Lower lobe of right lung (tissue), 2 donors: Measurements from ENCODE around the gene RAB33A. TPM values are rescaled to one million over a fixed set of nuclear protein-coding genes. Genes with fewer than 3 reads are reported as not detected.
A peak's percentile ranks its signal among the peaks of the same experiment; 100 is the strongest.

Source experiments
- ATAC-seq, 2 donors: fragments of 200-7000 bp; cut with Tn5 transposase; one replicate each; pipeline ENCODE4 v1.9.1; 2020 to 2022; ENCODE audit warnings: mild to moderate bottlenecking in 2 of 2, moderate library complexity in 2 of 2
- DNase-seq: peaks from one replicate; pipeline ENCODE4 v3.0.0-alpha.2; 2020
- H3K27ac ChIP-seq: fragments of 200-600 bp; one replicate; pipeline ENCODE4 v1.8.0; 2022
- H3K27me3 ChIP-seq: fragments of 200-600 bp; one replicate; pipeline ENCODE4 v1.8.0; 2022; ENCODE audit warnings: low read depth
- H3K36me3 ChIP-seq: fragments of 200-600 bp; one replicate; pipeline ENCODE4 v1.8.0; 2022; ENCODE audit warnings: mild to moderate bottlenecking
- H3K4me1 ChIP-seq: fragments of 200-600 bp; one replicate; pipeline ENCODE4 v1.8.0; 2022
- H3K4me3 ChIP-seq: fragments of 200-600 bp; one replicate; pipeline ENCODE4 v1.8.0; 2022; ENCODE audit warnings: mild to moderate bottlenecking
- H3K9me3 ChIP-seq: fragments of 200-600 bp; one replicate; pipeline ENCODE4 v1.8.0; 2022
- intact Hi-C: fragments of 100-400 bp; cut with DNase I; formaldehyde crosslinking; loops from one replicate; pipeline ENCODE4 v1.11.0; 2022
- total RNA-seq: library from RNA; stranded (reverse); fragmentation: NEBNext Ultra II Directional; extraction: Animal tissue kit (Norgen Biotek cat#: 25700); gene quantifications from one replicate; pipeline ENCODE4 v1.2.1, GENCODE V29; 2021
- TF ChIP-seq, protein P1 (sequence below): fragments of 200-600 bp; IDR thresholded peaks from one replicate; pipeline ENCODE4 v1.8.0; 2022; ENCODE audit warnings: antibody characterized with exemption, mild to moderate bottlenecking
- donor health status: DM: no; HTN: yes; CAD: no; lungs with severe emphysema.

The RAB33A gene
- total RNA-seq, 1 donor from 2014 or later, result 0.59 TPM

GRCh38 chrX:130165181-130165702, 6.5 kb upstream of the RAB33A start:
- DNase-seq, result no peak
- Histone ChIP-seq H3K27ac (peak overlapping the region; percentile 85), H3K4me1 (peaks cover 15% of the 10 kb centered on the region), H3K9me3 (no peaks in the 10 kb centered on the region), H3K4me3 (peak overlapping the region; percentile 71), H3K27me3 (no peaks in the 10 kb centered on the region), H3K36me3 (no peaks in the 10 kb centered on the region)
- intact Hi-C loops, result no loop called here
- ATAC-seq, result no peak
- TF ChIP-seq, protein P1, sequence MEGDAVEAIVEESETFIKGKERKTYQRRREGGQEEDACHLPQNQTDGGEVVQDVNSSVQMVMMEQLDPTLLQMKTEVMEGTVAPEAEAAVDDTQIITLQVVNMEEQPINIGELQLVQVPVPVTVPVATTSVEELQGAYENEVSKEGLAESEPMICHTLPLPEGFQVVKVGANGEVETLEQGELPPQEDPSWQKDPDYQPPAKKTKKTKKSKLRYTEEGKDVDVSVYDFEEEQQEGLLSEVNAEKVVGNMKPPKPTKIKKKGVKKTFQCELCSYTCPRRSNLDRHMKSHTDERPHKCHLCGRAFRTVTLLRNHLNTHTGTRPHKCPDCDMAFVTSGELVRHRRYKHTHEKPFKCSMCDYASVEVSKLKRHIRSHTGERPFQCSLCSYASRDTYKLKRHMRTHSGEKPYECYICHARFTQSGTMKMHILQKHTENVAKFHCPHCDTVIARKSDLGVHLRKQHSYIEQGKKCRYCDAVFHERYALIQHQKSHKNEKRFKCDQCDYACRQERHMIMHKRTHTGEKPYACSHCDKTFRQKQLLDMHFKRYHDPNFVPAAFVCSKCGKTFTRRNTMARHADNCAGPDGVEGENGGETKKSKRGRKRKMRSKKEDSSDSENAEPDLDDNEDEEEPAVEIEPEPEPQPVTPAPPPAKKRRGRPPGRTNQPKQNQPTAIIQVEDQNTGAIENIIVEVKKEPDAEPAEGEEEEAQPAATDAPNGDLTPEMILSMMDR, result no peak

DNA sequence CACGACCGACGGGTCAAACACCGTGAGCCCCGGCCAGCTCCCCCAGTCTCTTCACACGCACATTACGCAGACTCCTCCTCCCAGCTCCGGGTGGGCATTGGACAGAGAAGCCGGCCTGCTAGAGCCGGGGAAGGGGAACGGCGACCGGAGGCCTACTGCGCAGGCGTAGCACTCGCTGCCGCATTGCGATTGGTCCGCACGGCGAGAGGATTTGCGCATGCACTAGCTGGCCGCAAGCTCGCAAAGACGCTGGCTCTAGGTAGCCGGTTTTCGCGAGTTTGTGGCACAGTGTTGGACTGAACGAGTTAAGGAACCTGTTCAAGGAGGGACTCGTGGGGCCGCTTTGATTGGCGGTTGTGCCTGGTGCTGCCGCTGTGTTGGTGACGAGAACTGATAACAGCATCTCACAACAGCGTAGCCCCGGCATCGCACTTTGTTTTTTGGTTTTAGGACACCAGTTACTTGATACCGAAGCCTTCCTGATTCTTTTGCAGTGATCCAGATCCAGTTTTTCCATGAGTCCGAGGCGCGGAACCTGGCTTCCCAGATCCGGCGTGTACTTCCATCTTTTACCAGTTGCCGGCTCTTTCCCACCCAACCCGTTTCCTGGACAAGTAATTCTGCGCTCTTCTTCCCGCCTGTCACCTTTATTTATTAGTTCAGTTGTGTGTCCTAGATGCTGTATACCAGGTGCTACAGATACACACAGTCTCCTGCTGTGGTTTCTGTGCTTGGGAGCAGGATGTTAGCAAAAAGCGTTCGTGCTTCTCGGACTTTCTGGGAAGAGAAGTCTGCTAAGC, 5.9 kb upstream of the RAB33A start, which contains the start of gene AIFM1:
Gene AIFM1, minus strand, starts transcription at position 139 of the 800 bp plus-strand sequence. CDS start 185 bp downstream, outside the sequence.
- H3K27ac ChIP-seq, result peak within 1 kb of the TSS; percentile 85
- ATAC-seq (peak; percentile 98 to 99), DNase-seq (peak; percentile 94)
- no peaks in the 10 kb centered on the region for H3K27me3 ChIP-seq
- H3K36me3 ChIP-seq, result no peaks in the 10 kb centered on the region
- H3K4me1 ChIP-seq, result peaks cover 15% of the 10 kb centered on the region
- peak within 1 kb of the TSS; percentile 71 for H3K4me3 ChIP-seq
- H3K9me3 ChIP-seq, result no peaks in the 10 kb centered on the region
- intact Hi-C loops, result no loop called here
- TF ChIP-seq, protein P1, result no peak

GRCh38 chrX:130166503-130166777, 5.3 kb upstream of the RAB33A start:
- Histone ChIP-seq H3K27me3 (no peaks in the 10 kb centered on the region), H3K27ac (peak overlapping the region; percentile 85), H3K4me1 (peaks cover 15% of the 10 kb centered on the region), H3K4me3 (peak overlapping the region; percentile 71), H3K36me3 (no peaks in the 10 kb centered on the region), H3K9me3 (no peaks in the 10 kb centered on the region)
- intact Hi-C loops, result no loop called here
- ATAC-seq (peak in 1 of 2 donors; percentile 1), DNase-seq (no peak)
- TF ChIP-seq, protein P1, result no peak

DNA sequence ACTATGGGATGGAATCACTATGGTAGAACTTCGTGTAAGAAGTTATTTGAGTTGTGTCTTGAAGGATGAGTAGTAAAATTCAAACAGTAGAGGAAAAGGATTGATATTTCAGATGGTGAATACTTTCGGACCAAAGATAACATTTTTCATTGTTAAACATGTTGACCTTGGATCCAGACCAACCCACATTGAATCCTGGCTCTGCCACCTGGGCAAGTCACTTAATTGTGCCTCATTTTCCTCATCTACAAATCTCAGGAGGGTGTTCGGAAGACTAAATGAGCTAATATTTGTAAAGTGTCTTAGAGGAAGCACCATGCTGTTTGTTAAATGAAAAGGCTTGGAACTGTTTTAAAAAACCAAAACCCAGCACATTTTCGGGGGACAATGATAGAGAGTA, 4.7 kb upstream of the RAB33A start:
- ATAC-seq (no peak), DNase-seq (no peak)
- no peaks in the 10 kb centered on the region for H3K27me3 ChIP-seq
- H3K27ac ChIP-seq, result no peak overlapping the region
- H3K9me3 ChIP-seq, result no peaks in the 10 kb centered on the region
- peaks cover 15% of the 10 kb centered on the region for H3K4me1 ChIP-seq
- intact Hi-C loops, result no loop called here
- no peak overlapping the region for H3K4me3 ChIP-seq
- H3K36me3 ChIP-seq, result no peaks in the 10 kb centered on the region
- TF ChIP-seq, protein P1, result no peak

DNA sequence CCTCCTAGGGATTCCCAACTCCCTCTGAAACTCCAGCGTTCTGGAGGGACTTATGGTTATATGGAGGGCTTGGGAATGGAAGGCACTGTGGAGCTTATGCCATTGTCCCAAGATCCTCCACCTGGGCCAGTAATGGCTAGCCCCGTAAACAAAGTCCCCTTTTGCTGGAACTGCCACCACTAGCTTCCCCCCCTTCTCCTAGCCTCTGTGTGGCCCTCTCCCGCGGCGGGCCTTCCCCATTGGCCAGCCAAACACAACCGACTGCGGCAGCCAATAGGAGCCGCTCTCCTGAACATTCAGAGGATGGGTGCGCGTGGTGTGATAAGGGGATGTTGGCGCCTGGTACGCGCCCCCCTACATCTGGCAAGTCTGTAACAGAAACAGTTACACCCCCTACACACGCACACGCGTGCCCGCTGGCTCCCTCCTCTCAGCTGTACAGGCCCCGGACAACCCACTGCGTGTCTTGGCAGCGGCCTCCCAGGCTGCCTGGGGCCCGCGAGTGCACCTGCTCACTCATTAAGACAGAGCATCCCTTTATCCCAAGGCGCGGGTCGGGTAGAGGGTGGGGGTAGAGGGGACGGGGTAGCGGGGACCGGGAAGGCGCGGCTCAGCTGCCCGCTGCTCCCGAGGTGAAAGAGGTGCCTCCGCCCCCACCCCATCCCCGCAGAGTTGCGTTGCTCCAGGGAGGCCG, 863 bp upstream of the RAB33A start:
- Histone ChIP-seq H3K9me3 (no peaks in the 10 kb centered on the region), H3K36me3 (no peaks in the 10 kb centered on the region), H3K27ac (no peak overlapping the region), H3K27me3 (no peaks in the 10 kb centered on the region), H3K4me1 (peaks cover 25% of the 10 kb centered on the region), H3K4me3 (peak overlapping the region; percentile 58)
- TF ChIP-seq, protein P1, result no peak
- ATAC-seq (peak; percentile 60 to 68), DNase-seq (peak; percentile 56)
- intact Hi-C loops, result no loop called here
